BJ (cell line): ENCODE results near the gene MAML3. TPM values are rescaled to one million over a fixed set of nuclear protein-coding genes. Genes with fewer than 3 reads are reported as not detected.

Source experiments
- CTCF ChIA-PET: fragments of 350-600 bp; formaldehyde crosslinking; extraction: SDS; loops from one replicate; lab custom pipeline; 2021; ENCODE audit warnings: antibody characterized with exemption, inconsistent platforms; lab: Yijun Ruan, JAX
- POLR2A ChIA-PET: fragments of 300-600 bp; sonication (Branson Sonifier 250); formaldehyde crosslinking; extraction: SDS; loops from one replicate; lab custom pipeline; 2021; ENCODE audit warnings: antibody characterized with exemption; lab: Charles Lee
- DNase-seq: peaks from one replicate; pipeline ENCODE4 v3.0.0-alpha.2; 2011; ENCODE audit warnings: low read depth
- H3K27me3 ChIP-seq: 2 replicates; pipeline ENCODE4 v1.6.0; 2011; ENCODE audit warnings: low read length; ENCODE audit not compliant: control insufficient read depth, insufficient read depth
- H3K36me3 ChIP-seq: 2 replicates; pipeline ENCODE4 v1.5.1; 2011; ENCODE audit warnings: low read length; ENCODE audit not compliant: control insufficient read depth, insufficient read depth
- H3K4me3 ChIP-seq: 2 replicates; pipeline ENCODE4 v1.5.1; 2011; ENCODE audit warnings: low read depth, mild to moderate bottlenecking, control low read depth, low read length
- CTCF ChIP-seq: IDR thresholded peaks from 2 replicates; pipeline ENCODE4 v1.5.1; 2011; ENCODE audit warnings: low read depth, mild to moderate bottlenecking, control low read depth, inconsistent platforms, low read length, moderate library complexity; ENCODE audit not compliant: insufficient read depth
- polyA plus RNA-seq: library from polyadenylated mRNA; depleted of rRNA; stranded (reverse); fragments of >200 nt; gene quantifications from 2 replicates; pipeline ENCODE4 v1.2.3, GENCODE V29; 2011

The MAML3 gene
- polyA plus RNA-seq, 1 experiment, result 1.6 TPM

DNA sequence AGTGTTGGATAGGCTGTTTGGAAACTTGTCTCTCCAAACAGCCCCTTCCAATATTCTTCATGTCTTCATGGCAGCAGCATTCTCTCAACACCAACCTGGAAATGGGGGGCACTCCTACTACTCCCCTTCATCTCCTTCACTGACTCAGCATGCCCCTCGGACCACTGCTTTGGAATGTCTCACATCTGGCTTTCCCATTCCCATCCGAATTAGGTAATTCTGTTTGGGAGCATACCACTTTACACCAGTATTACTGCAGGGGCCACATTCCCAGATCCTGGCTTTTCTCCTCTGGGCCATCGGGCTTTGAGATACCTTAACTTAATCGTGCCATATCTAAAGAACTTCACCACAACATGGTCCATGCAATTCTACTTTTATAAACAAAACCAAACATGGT is 100.8 kb downstream of the MAML3 start:
- no peak for TF ChIP-seq CTCF
- ChIA-PET CTCF (interaction anchor here (0.9 to 2.4 kb wide), 5 partner anchors 18 to 314 kb away, joined by 3 to 31 read pairs (median 4); no protein-coding TSS in a partner anchor), POLR2A (no interaction called here)
- H3K4me3 ChIP-seq, result no peak overlapping the region
- no peaks in the 10 kb centered on the region for H3K36me3 ChIP-seq
- no peaks in the 10 kb centered on the region for H3K27me3 ChIP-seq
- DNase-seq, result no peak

- H3K27me3 ChIP-seq, result no peaks in the 10 kb centered on the region
- DNase-seq, result no peak
- CTCF ChIA-PET, result interaction anchor here (0.6 to 2.4 kb wide), 22 partner anchors 9 to 318 kb away, joined by 3 to 31 read pairs (median 4); partner anchors contain the start of gene MAML3
- no peaks in the 10 kb centered on the region for H3K36me3 ChIP-seq
- POLR2A ChIA-PET, result interaction anchor here (0.5 kb wide), 1 partner anchor 142 kb away, joined by 12 read pairs; no protein-coding TSS in a partner anchor
- no peak overlapping the region for H3K4me3 ChIP-seq
- peak; percentile 73 for TF ChIP-seq CTCF
These were observed 101.9 kb downstream of the MAML3 start for GRCh38 chr4:140052050-140052449.

DNA sequence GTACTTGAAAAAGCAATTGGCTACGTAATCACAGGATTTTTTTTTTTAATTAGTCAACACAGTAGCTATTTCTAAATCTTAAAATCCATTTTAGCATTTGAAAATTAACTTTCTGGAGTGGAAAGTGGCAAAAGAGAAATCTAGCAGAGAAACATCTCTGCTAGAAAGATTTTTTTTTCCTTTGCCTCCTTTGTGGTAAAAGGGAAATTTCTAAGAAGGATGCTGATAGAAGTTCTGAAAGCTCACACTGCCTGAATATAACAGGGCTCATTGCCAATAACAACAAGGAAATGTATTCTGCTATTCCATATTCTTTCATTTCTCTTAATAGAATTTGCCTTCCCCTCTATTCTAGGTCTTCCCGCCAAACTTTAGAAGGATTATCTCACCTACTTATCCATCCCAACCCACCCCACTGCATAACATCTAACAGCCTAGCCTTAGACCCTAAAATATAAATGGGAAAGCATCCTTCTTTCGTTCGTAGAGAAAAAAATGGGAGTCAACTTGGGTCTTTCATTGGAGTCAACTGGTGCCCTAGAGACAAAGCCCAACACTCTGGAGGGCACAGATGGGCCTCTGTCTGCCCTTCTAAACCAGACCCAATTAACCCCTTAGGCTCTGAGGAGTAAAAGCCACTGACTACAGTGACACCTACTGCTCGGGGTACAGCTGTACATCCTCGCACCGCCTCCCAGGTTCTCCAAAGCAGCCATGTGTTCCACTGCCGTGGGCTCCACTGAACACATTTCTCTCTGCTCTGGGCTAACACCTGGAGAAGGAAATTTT is 103.9 kb downstream of the MAML3 start:
- TF ChIP-seq CTCF, result peak; percentile 28; the same call in 1 of the 2 replicates
- DNase-seq, result no peak
- POLR2A ChIA-PET, result no interaction called here

GRCh38 chr4:140049024-140049848 is 104.7 kb downstream of the MAML3 start:
- no peak for TF ChIP-seq CTCF
- peak; percentile 4 for DNase-seq
- H3K36me3 ChIP-seq, result no peaks in the 10 kb centered on the region
- ChIA-PET CTCF (interaction anchor here (0.5 to 2.1 kb wide), 8 partner anchors 21 to 830 kb away, joined by 3 to 7 read pairs (median 5); no protein-coding TSS in a partner anchor), POLR2A (interaction anchor here (0.5 kb wide), 1 partner anchor 19 kb away, joined by 3 read pairs; no protein-coding TSS in a partner anchor)
- peak overlapping the region; percentile 29 for H3K4me3 ChIP-seq
- no peaks in the 10 kb centered on the region for H3K27me3 ChIP-seq

More for the DNA sequence above, 103.9 kb downstream of the MAML3 start:
- CTCF ChIA-PET, result interaction anchor here (0.7 to 2.1 kb wide), 8 partner anchors 20 to 317 kb away, joined by 3 to 7 read pairs (median 5); no protein-coding TSS in a partner anchor
- Histone ChIP-seq H3K36me3 (no peaks in the 10 kb centered on the region), H3K4me3 (no peak overlapping the region), H3K27me3 (no peaks in the 10 kb centered on the region)
